IPS-NIHi11 (cell line): ENCODE results near the gene CCDC124.

Experiments used
- DNase-seq: peaks from one replicate; pipeline ENCODE4 v3.0.0; 2012; ENCODE audit warnings: mixed read lengths, low spot score

Gene CCDC124

GRCh38 chr19:17936379-17936778, 3.6 kb downstream of the CCDC124 start:
- no peak for DNase-seq

GRCh38 chr19:17937371-17937900, 4.6 kb downstream of the CCDC124 start:
- no peak for DNase-seq

- DNase-seq: peak; percentile 85
Measured at GRCh38 chr19:17938092-17938845, 5.5 kb downstream of the CCDC124 start.

- no peak for DNase-seq
Measured at GRCh38 chr19:17942181-17942580, 9.4 kb downstream of the CCDC124 start.

DNA sequence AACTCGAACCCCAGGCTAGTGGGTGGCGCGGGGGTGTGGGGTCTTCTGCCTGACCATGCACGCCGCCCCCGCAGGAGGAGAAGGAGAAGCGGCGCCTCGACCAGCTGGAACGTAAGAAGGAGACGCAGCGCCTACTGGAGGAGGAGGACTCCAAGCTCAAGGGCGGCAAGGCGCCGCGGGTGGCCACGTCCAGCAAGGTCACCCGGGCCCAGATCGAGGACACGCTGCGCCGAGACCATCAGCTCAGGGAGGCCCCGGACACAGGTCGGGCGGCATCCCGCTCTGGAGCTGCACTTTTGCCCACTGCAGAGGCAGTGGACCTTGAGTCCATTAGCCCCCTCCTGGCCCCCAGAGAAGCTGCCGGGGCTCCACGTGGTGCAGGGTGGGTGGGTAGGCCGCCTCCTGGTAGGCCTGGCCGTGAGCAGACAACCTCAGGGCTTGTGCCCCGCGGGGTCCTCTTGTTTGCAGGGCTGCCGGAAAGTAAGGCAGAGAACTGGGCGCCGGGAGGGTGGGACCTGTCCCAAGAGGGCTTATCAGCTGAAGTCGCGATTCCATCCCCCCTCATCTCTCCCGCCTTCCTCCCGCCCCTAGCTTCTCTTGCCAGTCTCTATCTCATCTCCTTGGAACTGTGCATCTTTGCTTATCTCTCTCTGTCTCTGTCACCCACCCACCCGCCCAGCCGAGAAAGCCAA, 9.9 kb downstream of the CCDC124 start:
- DNase-seq: no peak

GRCh38 chr19:17943274-17944221, 10.7 kb downstream of the CCDC124 start:
- peak; percentile 78 for DNase-seq

DNA sequence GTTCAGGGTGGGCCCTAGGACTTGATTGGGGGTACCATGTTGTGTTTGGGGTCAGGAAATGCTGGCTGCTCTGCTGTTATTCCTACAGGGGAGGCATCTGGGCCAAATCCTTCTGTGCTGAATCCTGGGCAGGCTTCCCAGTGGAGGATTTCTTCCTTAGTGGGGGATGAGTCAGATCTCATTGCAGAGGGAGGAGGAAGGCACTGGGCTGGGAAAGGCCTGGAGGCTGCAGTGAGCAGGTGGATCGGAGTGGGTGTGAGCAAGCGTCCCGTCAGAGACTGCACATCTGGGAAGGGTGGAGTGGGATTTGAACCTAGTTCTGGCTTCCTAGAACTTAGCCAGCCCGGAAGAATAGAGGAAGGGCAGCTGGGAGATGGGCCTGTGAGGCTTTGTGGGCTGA, 11.5 kb downstream of the CCDC124 start:
- no peak for DNase-seq

GRCh38 chr19:17946965-17947784, 14.4 kb downstream of the CCDC124 start:
- peak; percentile 49 for DNase-seq

DNA sequence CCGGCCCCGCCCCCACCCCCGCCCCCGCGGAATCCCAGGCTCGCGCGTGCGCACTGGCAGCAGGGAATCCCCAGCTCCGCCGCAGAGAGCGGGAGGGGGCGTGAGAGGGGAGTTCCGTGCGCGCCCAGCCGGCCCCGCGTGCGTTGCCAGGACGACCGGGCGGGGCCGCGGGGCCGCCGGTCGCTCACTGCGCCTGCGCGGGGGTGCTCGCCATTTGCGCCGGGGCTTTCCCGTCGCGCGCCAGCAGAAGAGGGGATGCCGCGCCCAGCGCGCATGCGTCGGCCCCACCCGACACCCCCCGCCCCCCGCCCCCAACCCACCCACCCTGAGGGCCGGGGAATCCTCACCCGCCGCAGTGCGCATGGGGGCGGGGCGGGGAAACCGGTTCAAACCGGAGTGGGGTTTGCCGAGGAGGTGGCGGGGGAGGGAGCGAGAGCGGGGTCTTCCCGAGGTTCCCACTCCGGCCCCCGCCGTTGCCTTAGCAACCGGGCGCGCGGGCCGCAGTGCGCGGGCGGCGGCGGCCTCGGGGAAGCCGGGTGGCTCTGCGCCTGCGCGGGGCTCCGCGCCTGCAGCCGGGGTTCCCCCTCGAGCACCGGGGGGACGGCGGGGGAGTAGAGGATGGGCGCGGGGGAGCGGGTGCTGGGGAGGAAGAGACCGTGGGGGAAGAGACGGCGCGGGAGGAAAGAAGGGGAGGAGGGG, 15.1 kb downstream of the CCDC124 start:
- DNase-seq: peak; percentile 95

GRCh38 chr19:17948514-17948900, 15.7 kb downstream of the CCDC124 start:
- DNase-seq: peak; percentile 67

GRCh38 chr19:17948931-17949930, 16.4 kb downstream of the CCDC124 start:
- DNase-seq: no peak

DNA sequence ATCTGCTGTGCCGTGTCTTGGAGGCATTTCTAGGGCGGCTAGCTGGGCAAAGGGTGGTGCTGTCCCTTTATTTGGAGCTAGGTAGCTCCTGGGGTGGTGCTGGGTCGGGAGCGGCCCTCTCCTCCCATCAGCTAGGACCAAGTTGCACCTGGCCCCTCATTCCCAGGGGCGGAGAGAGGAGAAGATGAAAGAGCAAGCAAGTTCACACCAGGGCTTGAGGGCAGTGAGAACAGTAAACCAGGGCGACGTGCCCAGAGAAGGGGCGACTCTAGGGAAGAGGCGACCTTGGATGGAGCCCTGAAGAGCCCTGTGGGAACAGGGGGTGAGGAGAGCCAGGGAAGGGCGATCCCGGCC, 17.1 kb downstream of the CCDC124 start:
- no peak for DNase-seq

GRCh38 chr19:17950310-17951156, 17.7 kb downstream of the CCDC124 start:
- no peak for DNase-seq

GRCh38 chr19:17951157-17951989, 18.6 kb downstream of the CCDC124 start:
- no peak for DNase-seq

GRCh38 chr19:17951990-17952976, 19.5 kb downstream of the CCDC124 start:
- DNase-seq: peak; percentile 69

DNA sequence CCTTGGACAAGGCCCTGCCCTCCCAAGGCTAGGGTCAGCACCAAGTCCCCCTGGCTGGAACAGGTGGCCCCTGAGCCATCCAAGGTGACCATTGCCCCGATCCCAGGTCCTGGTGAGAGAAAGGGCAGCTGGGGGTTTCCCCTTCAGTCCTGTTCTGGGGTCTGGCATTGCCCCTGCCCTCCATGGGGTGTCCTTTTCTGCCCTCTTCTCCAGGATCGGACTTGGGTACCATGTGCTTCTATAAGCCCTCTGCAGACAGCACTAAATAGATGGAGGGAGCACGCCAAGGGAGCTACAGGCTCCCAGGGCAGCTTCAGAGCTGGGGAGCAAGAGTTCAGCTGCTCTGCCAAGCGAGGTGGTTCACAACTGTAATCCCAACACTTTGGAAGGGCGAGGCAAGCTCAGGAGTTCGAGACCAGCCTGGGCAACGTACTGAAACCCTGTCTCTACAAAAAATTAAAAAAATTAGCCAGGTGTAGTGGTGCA, 20.5 kb downstream of the CCDC124 start:
- no peak for DNase-seq
